Stimulated activated CD8-positive, alpha-beta memory T cell treated with anti-CD3 and anti-CD28 coated beads, Interleukin-15, amount 100 ng/mL, for 4 hours (primary cell): ENCODE results near the gene SLC36A2.
"Not testable (repeated sequence)": the region's sequence is repeated elsewhere in the genome, so short reads cannot be mapped to it uniquely, and the experiment has no call there.

Source experiments
- DNase-seq, 2 donors: peaks; one replicate each; pipeline ENCODE4 v3.0.0-alpha.2; 2020; ENCODE audit warnings: low read depth in 2 of 2

SLC36A2 gene

GRCh38 chr5:151326266-151326665 lies 21.1 kb downstream of the SLC36A2 start:
- no peak for DNase-seq

DNA sequence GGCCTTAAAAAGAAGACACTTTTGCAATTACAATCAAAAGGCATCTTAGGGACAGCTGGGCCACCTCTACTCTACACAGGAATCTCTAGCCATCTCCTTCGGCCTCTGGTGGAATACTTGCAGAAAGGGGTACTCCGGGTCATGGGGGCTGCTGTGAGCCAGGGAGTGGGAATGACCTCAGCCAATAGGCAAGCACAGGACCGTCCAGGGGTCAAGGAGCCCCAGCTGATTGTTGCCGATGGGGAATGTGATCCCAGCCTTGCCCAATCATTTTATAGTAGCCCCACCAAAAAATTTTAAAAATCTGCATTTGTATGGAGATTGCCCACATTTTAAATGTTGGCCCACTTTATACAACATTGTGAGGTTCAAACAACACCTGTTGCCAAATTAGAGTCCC lies 26.9 kb downstream of the SLC36A2 start:
- DNase-seq, result no peak

- no peak for DNase-seq
These were observed 28.3 kb downstream of the SLC36A2 start for GRCh38 chr5:151318850-151319732.

- DNase-seq, result no peak
These were observed 29.5 kb downstream of the SLC36A2 start for GRCh38 chr5:151317871-151318270.

DNA sequence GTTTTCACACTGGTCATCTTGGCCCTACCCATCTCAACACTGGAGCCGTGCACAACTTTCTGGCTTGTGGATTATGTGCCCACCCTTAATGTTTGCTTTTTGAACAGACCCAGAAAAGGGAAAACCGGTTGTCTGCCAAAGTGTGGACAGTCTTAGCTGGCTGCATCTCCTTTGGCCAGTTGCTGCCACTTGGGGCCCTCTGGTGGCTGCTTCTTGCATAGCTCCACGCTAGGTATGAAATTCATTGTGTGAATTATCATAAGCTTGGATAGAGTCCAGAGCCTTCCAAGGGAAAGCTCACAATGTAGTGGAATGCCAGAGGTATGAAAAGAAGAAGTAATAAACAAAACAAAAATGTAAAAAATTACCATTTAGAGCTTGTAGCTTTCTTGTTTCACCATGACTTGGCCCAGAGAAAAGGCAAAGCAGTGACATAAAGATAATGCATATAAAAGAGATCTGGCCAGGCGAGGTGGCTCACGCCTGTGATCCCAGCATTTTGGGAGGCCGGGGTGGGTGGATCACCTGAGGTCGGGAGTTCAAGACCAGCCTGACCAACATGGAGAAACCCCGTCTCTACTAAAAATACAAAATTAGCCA lies 31.3 kb downstream of the SLC36A2 start:
- DNase-seq, result no peak

DNA sequence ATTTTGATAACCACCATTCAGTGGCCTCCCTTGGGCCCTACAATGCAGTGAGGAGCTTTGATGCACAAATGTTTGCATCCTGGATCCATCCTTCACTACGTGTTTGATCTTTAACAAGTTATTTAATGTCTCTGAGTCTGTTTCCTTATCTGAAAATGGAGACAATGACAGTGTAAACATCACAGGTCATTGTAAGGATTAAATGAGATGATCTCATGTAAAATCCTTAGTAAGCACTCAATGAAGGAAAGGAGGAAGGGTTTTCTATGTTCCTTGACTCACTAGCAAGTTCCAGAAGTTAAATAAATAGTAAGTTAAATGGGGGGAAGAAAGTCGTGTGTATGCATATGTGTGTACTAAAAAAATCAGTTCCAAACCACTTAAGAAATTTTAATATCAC lies 34.0 kb downstream of the SLC36A2 start:
- no peak for DNase-seq

- no peak for DNase-seq
These were observed 34.5 kb downstream of the SLC36A2 start for GRCh38 chr5:151312756-151313324.

- no peak for DNase-seq
These were observed 36.4 kb downstream of the SLC36A2 start for GRCh38 chr5:151310932-151311331.

DNA sequence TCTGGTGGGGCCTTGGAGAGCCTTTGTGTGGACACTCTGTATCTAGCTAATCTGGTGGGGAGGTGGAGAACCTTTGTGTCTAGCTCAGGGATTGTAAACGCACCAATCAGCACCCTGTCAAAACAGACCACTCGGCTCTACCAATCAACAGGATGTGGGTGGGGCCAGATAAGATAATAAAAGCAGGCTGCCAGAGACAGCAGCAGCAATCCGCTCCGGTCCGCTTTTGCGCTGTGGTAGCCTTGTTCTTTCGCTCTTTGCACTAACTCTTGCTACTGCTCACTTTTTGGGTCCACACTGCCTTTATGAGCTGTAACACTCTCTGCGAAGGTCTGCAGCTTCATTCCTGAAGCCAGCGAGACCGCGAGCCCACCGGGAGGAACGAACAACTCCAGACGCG lies 37.5 kb downstream of the SLC36A2 start:
- not testable (repeated sequence) for DNase-seq

- DNase-seq, result not testable (repeated sequence)
These were observed 38.1 kb downstream of the SLC36A2 start for GRCh38 chr5:151309266-151309665.

DNA sequence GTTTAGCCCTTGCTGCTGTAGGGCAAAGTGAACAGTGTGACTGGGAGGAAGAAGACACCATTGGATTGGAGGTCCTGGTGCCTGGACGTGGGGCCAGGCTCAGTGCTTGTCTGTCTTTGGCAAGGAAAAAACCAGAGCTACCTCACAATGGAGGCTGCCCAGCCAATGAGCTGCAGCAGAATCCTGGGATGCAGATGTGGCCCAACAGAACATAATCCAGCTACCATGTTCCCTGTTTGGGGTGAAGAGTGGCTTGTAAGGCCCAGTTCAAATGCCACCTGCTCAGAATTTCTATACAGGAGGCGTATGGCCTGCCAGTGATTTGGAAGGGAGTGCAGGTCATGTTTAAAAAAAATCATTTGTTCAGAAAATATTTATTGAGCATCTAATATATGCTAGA lies 43.7 kb downstream of the SLC36A2 start, which contains the start of gene SLC36A3:
Gene SLC36A3, minus strand, starts transcription at position 101 of the 400 bp plus-strand sequence. CDS start 412 bp downstream, outside the sequence.
- DNase-seq, result no peak

GRCh38 chr5:151298063-151298855 lies 49.1 kb downstream of the SLC36A2 start:
- no peak for DNase-seq

DNA sequence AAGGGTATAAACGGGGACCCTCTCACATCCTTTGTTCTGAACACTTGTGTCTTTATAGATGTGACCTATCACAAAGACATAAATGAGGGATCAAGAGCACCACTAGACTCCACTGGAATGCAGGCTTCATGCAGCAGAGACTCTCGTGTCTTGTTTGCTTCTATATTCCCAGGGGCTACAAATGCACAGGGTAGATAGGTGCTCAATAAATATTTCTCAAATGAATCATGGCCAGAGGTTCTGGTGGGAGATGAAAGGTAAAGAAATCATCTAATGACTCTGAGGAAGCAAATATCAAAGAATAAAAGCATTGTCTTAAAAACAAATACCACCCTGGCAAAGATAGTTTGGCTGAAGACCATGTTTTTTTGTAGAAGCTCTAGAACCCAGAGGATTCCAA lies 50.4 kb downstream of the SLC36A2 start:
- DNase-seq, result no peak

DNA sequence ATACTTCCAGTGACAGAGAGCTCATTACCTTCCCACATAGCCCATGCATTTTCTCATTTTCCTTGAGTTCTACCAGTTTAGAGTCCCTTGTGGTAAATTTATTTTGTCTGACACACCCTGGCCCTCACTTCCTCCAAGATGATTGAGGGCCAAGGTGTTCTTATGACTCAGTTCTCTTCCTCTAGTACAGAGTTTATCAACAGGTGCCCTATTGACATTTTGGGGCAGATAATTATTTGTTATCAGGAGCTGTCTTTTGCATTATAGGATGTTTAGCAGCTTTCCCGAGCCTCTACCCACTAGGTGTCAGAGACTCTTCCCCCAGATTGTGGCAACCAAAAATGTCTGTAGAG lies 50.9 kb downstream of the SLC36A2 start:
- DNase-seq, result no peak

- DNase-seq, result no peak
These were observed 51.4 kb downstream of the SLC36A2 start for GRCh38 chr5:151295791-151296477.

GRCh38 chr5:151295138-151295537 lies 52.2 kb downstream of the SLC36A2 start:
- no peak for DNase-seq

DNA sequence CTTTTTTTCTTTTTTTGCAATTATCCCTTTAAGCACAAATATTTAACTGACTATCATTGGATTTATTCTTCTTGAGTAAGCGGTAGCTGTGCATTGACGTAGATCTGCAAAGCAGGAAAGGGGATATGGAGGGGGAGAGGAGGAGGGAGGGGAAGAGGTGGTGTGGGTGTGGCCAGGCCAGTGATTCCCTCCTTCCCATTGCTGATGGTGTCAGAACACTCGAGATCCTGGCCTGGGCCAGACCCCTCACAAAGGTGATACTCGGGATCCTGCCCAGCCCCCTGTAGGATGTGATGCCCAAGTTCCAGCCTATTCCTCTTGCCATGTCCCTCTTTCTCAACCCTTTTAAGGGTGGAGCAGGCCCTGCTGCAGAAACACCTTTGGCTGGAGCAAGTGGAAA lies 53.7 kb downstream of the SLC36A2 start:
- DNase-seq, result no peak

- DNase-seq, result no peak
These were observed 59.2 kb downstream of the SLC36A2 start for GRCh38 chr5:151288180-151288579.

GRCh38 chr5:151286246-151286645 lies 61.1 kb downstream of the SLC36A2 start:
- no peak for DNase-seq

DNA sequence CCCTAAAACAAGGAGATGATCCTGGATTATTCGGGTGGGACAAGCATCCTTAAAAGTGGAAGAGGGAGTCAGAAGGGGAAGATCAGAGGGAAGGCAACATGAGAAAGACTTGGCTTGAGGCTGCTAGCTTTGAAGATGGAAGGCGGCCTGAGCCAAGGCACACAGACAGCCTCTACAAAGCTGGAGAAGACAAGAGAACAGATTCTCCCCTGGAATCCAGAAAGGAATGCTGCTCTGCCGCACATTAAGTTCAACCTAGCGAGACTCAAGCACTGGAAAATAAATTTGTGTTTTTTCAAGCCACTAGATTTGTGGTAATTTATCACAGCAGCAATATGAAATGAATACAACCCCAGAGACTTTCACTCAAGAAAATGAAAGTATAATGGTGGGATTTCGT lies 61.7 kb downstream of the SLC36A2 start:
- no peak for DNase-seq

- no peak for DNase-seq
These were observed 62.9 kb downstream of the SLC36A2 start for GRCh38 chr5:151284392-151284967.
